CD4-positive, alpha-beta T cell treated with Interleukin-17A for 4 hours (primary cell): ENCODE results near the gene IL1RL2.

Source experiments
- DNase-seq: peaks from one replicate; pipeline ENCODE4 v3.0.0-alpha.2; 2020; ENCODE audit warnings: mixed read lengths

The IL1RL2 gene

DNA sequence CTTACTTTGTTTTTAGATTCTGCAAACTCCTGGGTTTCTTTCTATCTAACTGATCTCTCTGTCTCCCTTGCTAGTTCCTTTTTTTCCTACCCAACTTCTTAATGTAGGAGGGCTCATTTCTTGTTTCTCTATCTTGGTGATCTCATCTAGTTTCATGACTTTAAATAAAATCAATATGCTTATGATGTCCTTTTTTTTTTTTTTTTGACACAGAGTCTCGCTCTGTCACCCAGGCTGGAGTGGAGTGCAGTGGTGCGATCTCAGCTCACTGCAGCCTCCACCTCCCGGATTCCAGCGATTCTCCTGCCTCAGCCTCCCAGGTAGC lies 82.3 kb downstream of the IL1RL2 start:
- DNase-seq: no peak

DNA sequence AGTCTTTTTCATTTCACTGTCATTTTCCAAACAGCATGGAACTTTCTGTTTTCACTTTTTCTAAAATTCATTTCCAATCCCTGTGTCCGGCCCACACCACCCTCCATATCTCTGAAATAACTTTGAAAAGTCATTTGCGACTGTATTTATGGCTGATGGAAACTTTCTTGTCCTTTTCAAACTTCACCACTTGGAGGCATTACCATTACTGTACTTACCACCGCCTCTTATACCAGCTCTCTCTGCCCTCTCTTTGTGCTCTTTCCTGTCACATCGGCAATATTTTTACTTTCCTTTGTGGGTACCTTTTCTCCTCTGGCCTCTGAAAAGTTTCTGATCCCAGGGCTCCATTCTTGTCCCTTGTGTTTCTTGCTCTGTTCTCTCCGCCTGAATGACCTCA lies 85.0 kb downstream of the IL1RL2 start:
- no peak for DNase-seq

- DNase-seq: no peak
These were observed 86.9 kb downstream of the IL1RL2 start for GRCh38 chr2:102273619-102274211.

DNA sequence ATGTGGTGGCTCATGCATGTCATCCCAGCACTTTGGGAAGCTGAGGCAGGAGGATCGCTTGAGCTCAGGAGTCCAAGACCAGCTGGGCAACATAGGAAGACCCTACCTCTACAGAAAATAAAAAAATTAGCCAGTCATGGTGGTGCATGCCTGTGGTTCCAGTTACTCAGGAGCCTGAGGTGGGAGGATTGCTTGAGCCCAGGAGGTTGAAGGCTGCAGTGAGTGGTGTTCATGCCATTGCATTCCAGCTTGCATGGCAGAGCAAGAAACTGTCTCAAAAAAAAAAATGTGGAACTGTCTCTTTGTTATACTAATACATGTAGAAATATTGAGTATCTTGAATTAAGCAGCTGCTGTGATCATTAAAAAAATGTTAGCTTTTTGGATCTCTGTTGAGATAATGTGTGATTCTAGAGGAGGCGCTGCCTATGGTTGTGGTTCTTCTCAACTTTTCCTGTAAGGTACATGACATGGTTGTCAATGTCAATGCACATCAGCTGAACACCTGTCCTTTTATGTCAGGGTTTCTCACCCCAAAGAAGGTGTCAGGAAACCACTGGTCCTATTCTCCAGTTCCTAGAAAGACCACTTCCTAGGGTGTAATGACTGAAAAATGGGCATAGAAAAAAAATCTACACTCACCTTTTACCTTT lies 89.9 kb downstream of the IL1RL2 start:
- no peak for DNase-seq

GRCh38 chr2:102277202-102277700 lies 90.4 kb downstream of the IL1RL2 start:
- DNase-seq: no peak

DNA sequence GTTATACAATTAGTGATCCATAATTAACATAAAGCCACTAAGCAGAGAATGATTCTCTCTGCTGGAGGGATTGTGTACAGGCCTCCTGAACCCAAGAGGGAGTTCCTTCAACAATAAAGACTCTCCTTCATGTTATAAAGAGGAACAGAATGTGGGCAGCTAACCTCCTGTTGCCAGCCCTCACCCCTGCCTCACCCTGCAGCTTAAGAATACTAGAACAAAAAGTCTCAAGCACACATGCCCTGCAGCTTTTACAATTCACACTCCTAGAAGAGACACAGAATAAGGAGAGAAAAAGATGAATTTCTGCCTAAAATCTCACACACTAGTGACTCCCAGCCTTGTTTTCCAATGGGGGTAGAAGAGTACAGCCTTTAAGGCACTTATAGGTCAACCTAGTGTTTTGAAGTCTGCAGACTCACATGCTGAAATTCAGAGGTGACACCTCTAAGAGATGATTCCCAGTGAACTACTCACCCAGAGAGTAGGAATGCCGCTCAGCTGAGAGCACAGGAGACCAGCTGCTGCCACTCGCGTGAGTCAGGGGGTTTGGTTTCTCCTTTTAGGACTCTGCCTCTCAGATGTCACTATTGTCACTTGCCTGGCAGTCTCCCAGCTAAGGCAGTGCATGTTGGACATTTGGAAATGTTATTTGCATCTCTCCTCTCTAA lies 92.0 kb downstream of the IL1RL2 start:
- DNase-seq: no peak

DNA sequence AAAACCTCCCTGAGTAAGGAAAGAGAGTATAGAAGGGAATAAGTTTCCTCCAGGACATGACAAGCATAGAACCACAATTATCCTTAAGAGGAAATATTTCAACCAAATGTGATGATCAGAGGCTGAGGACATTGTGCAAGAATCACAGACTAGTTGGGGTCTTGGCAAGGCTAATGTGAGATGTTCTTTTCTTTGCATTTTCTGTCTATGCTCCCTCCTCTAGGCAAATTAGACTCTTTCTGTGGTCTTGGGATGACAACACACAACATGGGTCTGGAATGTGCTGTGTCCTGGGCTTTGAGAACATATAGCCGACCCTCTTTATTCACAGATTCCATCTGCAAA lies 92.5 kb downstream of the IL1RL2 start:
- no peak for DNase-seq

- no peak for DNase-seq
These were observed 95.9 kb downstream of the IL1RL2 start for GRCh38 chr2:102282678-102283091.

DNA sequence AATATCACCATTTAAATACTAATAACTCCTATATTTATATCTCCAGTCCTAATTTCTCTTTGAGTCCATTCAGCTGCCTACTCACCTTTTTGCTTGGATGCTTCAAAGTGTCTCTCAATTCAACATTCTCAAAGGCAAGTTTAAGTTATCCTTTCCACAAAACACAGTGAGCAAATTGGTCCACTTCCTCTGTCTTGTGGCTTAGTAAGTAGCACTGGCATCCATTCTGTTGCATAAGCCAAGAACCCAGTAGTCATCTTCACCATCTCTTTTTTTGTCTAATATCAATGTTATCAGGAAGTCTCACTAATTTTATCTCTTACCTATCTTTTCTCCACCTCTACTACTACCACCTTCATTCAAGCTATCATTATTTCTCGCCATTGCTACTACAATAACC lies 97.2 kb downstream of the IL1RL2 start:
- no peak for DNase-seq

- DNase-seq: no peak
These were observed 97.8 kb downstream of the IL1RL2 start for GRCh38 chr2:102284611-102285010.

- no peak for DNase-seq
These were observed 98.5 kb downstream of the IL1RL2 start for GRCh38 chr2:102285368-102285767.

- DNase-seq: no peak
These were observed 99.2 kb downstream of the IL1RL2 start for GRCh38 chr2:102286041-102286440.

DNA sequence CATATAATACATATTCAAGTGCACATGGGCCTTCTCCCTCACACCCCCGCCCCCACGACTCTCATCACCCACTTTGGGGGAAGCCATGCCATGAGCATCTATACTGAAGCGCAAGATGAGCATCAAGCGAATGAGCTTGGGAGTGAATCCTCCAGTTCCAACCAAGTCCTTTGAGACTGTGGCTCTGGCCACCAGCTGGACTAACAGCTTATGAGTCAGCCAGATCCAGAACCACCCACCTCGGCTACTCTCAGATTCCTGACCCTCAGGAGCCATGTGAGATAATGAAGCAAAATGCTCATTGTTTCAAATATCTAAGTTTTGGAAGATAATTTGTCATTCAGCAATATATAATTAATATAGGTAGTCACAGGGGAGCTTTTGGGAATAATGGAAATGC lies 102.3 kb downstream of the IL1RL2 start:
- no peak for DNase-seq
